ENCODE measurements around the gene GNA14. TPM values are rescaled to one million over a fixed set of nuclear protein-coding genes. Genes with fewer than 3 reads are reported as not detected.

Gene GNA14
- total and polyA plus RNA-seq, 12 donors = 0.75 to 4.8 (median 1.7) TPM

DNA sequence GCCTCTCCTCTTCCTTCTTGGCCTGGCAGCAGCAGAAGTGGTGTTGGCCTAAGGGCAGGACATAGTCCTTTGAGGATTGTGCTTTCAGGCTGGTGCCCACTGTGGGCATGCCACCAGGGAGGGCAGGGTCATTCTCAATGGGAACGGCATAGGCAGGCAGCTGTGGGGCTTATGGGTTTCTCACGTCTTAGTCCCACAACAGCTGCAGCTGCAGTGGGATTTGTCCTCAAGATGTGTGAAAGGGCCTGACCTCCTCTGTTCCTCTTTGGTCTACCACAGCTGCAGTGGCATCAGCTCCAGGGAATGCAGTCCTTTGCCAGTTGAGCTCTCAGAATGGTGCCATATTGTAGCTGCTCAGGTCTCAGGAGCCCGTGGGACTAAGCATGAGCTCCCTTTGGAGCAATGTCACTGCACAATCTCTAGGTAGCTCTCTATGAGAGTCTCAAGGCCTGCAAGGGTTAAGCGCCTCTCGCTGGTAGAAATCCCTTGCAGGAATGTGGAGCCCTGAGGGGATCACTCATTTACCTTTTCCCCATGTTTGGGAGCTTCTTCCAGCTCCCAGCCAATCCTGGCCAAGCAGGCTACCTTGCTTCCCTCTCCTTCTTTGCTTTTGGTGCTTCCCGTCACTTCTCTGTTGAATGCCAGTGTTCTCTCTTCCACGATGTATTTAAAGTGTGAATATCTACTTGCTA is 104.8 kb downstream of the GNA14 start:
- no peaks in the 10 kb centered on the region for H3K27me3 ChIP-seq
- no peaks in the 10 kb centered on the region for H3K4me1 ChIP-seq
- ATAC-seq (no peak), DNase-seq (no peak)
- peaks cover 0 to 34% (median 17%) of the 10 kb centered on the region in 11 donors for H3K9me3 ChIP-seq
- H3K36me3 ChIP-seq = no peaks in the 10 kb centered on the region
- no peak overlapping the region for H3K4me3 ChIP-seq
- 68 to 73% methylated on average over 7 of the region's 7 CpGs for WGBS, 2 donors
- no peak overlapping the region for H3K27ac ChIP-seq
- intact Hi-C loops (cut with DNase I) = no loop called here
- TF ChIP-seq, protein P1, sequence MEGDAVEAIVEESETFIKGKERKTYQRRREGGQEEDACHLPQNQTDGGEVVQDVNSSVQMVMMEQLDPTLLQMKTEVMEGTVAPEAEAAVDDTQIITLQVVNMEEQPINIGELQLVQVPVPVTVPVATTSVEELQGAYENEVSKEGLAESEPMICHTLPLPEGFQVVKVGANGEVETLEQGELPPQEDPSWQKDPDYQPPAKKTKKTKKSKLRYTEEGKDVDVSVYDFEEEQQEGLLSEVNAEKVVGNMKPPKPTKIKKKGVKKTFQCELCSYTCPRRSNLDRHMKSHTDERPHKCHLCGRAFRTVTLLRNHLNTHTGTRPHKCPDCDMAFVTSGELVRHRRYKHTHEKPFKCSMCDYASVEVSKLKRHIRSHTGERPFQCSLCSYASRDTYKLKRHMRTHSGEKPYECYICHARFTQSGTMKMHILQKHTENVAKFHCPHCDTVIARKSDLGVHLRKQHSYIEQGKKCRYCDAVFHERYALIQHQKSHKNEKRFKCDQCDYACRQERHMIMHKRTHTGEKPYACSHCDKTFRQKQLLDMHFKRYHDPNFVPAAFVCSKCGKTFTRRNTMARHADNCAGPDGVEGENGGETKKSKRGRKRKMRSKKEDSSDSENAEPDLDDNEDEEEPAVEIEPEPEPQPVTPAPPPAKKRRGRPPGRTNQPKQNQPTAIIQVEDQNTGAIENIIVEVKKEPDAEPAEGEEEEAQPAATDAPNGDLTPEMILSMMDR (IDR thresholded peaks at IDR 0.05) = no peak

DNA sequence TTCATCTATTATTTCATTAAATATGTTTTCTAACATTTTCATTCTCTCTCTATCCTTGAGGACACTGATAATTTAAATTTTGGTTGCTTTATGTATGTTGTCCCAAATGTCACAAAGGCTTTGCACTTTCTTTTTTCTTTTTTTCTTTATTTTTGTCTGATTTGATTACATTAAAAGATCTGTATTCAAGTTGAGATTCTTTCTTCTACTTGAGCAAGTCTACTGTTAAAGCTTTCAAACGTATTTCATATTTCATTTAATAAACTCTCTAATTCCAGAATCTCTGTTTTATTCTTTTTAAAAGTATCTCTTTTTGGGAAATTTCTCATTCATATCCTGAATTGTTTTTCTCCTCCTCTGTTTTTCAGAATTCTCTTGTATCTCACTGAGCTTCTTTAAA is 106.5 kb downstream of the GNA14 start:
- Histone ChIP-seq H3K27me3 (no peaks in the 10 kb centered on the region), H3K27ac (no peak overlapping the region), H3K4me1 (no peaks in the 10 kb centered on the region), H3K36me3 (no peaks in the 10 kb centered on the region), H3K9me3 (peaks cover 0 to 34% (median 17%) of the 10 kb centered on the region in 11 donors), H3K4me3 (no peak overlapping the region)
- intact Hi-C loops (cut with DNase I) = no loop called here
- TF ChIP-seq, protein P1 (IDR thresholded peaks at IDR 0.05) = no peak
- ATAC-seq = no peak
- DNase-seq = no peak
- WGBS, 2 donors = 43 to 93% methylated on average over 1 of the region's 1 CpG

DNA sequence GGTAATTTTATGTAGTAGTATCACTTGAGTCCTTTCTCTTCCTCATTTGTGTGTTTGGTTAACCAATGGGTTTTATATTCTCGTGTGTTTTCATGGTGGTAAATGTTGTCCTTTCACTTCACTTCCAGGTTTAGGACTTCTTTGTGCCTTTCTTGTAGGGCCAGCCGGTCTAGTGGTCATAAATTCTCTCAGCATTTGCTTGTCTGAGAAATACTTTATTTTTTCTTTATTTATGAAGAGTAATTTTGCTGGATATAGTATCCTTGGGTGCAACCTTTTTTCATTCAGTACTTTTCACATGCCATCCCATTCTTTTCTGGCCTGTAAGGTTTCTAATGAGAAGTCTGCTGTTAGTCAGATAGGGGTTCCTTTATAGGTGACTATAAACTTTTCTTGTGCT is 107.1 kb downstream of the GNA14 start:
- Histone ChIP-seq H3K4me3 (no peak overlapping the region), H3K27me3 (no peaks in the 10 kb centered on the region), H3K27ac (no peak overlapping the region), H3K9me3 (peaks cover 0 to 34% (median 17%) of the 10 kb centered on the region in 11 donors), H3K4me1 (no peaks in the 10 kb centered on the region), H3K36me3 (no peaks in the 10 kb centered on the region)
- TF ChIP-seq, protein P1 (IDR thresholded peaks at IDR 0.05) = no peak
- no peak for ATAC-seq
- 91 to 95% methylated on average over 2 of the region's 2 CpGs for WGBS, 2 donors
- no peak for DNase-seq
- intact Hi-C loops (cut with DNase I) = no loop called here

DNA sequence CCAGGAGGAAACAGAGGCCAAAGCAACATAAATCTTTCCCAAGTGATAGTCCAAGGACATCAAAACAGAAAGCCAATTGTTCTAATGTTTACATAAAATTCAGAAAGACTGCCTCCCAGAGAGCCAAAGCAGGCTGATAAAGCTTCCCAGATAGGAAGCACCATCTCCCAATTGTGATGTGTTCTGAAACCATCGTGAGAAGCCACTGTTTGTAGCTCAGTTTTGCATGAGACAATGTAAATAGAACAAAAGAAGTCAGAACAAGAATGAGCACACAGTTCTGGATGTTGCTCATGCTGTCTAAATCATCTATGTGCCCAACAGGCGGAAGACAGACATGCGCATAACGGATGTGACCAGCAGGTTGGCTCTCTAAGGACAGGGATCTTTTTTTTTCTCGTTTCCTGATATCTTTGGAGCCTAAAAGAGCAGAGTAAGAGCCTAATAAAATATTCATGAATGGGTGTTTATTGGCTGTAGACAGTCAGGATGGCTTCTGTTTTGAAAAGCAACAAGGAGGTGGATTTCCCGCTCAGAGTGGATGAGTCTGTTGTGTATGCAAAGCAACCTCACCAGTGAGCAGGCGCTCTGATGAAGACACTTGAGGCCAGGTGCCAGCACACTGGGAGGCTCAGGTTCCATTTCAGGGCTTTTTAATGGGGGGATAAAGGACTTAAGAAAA is 113.6 kb downstream of the GNA14 start:
- Histone ChIP-seq H3K27me3 (no peaks in the 10 kb centered on the region), H3K4me1 (peaks cover 0 to 18% (median 0%) of the 10 kb centered on the region in 9 donors), H3K4me3 (no peak overlapping the region), H3K27ac (peak overlapping the region in 1 of 10 donors; percentile 35), H3K9me3 (peaks cover 0 to 3% (median 0%) of the 10 kb centered on the region in 11 donors), H3K36me3 (no peaks in the 10 kb centered on the region)
- TF ChIP-seq, protein P1 (IDR thresholded peaks at IDR 0.05) = no peak
- no peak for DNase-seq
- 58 to 66% methylated on average over 7 of the region's 7 CpGs for WGBS, 2 donors
- ATAC-seq = peak in 2 of 8 donors; percentile 35
- intact Hi-C loops (cut with DNase I) = no loop called here
